ENCODE measurements around the gene TRIM67. TPM values are rescaled to one million over a fixed set of nuclear protein-coding genes. Genes with fewer than 3 reads are reported as not detected.

The TRIM67 gene
- total RNA-seq, 1 experiment from 2014 or later: not detected

- no peak for TF ChIP-seq MLX (CRISPR knock-in tag; IDR thresholded peaks at IDR 0.05)
- no peak for TF ChIP-seq ATF1 (CRISPR knock-in tag; IDR thresholded peaks at IDR 0.05)
- no peak for TF ChIP-seq ZMAT4 (CRISPR knock-in tag; IDR thresholded peaks at IDR 0.05)
- no peak for TF ChIP-seq ZNF396 (CRISPR knock-in tag; IDR thresholded peaks at IDR 0.05; ENCODE audit: borderline replicate concordance)
- no peak for TF ChIP-seq SP1 (CRISPR knock-in tag; conservative IDR thresholded peaks at IDR 0.05)
- TF ChIP-seq, protein P1, sequence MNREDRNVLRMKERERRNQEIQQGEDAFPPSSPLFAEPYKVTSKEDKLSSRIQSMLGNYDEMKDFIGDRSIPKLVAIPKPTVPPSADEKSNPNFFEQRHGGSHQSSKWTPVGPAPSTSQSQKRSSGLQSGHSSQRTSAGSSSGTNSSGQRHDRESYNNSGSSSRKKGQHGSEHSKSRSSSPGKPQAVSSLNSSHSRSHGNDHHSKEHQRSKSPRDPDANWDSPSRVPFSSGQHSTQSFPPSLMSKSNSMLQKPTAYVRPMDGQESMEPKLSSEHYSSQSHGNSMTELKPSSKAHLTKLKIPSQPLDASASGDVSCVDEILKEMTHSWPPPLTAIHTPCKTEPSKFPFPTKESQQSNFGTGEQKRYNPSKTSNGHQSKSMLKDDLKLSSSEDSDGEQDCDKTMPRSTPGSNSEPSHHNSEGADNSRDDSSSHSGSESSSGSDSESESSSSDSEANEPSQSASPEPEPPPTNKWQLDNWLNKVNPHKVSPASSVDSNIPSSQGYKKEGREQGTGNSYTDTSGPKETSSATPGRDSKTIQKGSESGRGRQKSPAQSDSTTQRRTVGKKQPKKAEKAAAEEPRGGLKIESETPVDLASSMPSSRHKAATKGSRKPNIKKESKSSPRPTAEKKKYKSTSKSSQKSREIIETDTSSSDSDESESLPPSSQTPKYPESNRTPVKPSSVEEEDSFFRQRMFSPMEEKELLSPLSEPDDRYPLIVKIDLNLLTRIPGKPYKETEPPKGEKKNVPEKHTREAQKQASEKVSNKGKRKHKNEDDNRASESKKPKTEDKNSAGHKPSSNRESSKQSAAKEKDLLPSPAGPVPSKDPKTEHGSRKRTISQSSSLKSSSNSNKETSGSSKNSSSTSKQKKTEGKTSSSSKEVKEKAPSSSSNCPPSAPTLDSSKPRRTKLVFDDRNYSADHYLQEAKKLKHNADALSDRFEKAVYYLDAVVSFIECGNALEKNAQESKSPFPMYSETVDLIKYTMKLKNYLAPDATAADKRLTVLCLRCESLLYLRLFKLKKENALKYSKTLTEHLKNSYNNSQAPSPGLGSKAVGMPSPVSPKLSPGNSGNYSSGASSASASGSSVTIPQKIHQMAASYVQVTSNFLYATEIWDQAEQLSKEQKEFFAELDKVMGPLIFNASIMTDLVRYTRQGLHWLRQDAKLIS (CRISPR knock-in tag; IDR thresholded peaks at IDR 0.05; ENCODE audit: borderline replicate concordance): no peak
- no peak for TF ChIP-seq NR3C1 (CRISPR knock-in tag; conservative IDR thresholded peaks at IDR 0.05; ENCODE audit: low read depth)
- TF ChIP-seq KAT7 (CRISPR knock-in tag; IDR thresholded peaks at IDR 0.05; ENCODE audit: borderline replicate concordance): no peak
- no peak for TF ChIP-seq JUN (CRISPR knock-in tag; IDR thresholded peaks at IDR 0.05)
Observed at GRCh38 chr1:231241750-231242149, 79.9 kb downstream of the TRIM67 start (continued).

DNA sequence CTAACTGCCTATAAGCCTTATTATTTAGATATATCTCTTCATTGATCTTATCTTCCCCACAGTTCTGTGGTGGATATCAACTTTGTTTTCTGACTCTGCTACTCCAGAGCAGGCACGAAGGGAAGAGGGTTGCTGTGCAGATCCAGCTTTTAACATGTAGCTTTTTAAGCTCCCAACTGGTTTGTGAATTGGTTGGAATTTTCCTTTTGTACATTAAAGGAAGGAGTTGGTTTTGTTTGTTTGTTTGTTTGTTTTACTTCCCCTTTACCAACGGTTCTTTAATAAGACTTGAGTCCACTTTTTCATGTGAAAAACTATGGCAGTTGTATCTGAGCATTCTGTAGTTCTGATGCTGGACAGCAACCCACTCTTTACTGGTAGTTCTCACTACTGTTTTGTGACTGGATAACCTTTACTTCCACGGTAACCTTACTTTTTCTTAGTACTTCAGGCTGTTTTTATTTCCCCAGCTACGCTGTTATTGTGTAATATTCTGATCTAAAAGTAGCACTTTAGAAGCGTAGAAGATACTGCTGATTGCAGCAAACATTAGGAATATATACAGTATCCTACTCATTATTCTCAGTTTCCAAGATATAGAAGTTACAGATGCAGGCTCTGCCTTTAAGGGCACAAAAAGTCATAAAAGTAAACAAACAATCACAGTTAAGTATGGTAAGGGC is 80.8 kb downstream of the TRIM67 start:
- Mint-ChIP-seq H3K4me3 (peak overlapping the region; percentile 96), H3K27ac (no peak overlapping the region), H3K9me3 (no peaks in the 10 kb centered on the region), H3K4me1 (peaks cover 15% of the 10 kb centered on the region), H3K27me3 (ENCODE audit: low read depth) (no peaks in the 10 kb centered on the region), H3K36me3 (peaks cover 9% of the 10 kb centered on the region)
- no peak for ATAC-seq
- POLR2A ChIA-PET: no interaction called here
- CTCF ChIA-PET: interaction anchor here (1.2 kb wide), 2 partner anchors 11 to 95 kb away, joined by 3 read pairs; partner anchors contain the start of genes EXOC8 and SPRTN
- no peak for DNase-seq (ENCODE audit: low spot score)
- TF ChIP-seq ZMAT4 (CRISPR knock-in tag; IDR thresholded peaks at IDR 0.05) (no peak), E2F4 (CRISPR knock-in tag; IDR thresholded peaks at IDR 0.05; ENCODE audit: borderline replicate concordance, low read depth) (no peak), USF1 (CRISPR knock-in tag; IDR thresholded peaks at IDR 0.05) (no peak), SMAD4 (CRISPR knock-in tag; IDR thresholded peaks at IDR 0.05) (no peak), KAT7 (CRISPR knock-in tag; IDR thresholded peaks at IDR 0.05; ENCODE audit: borderline replicate concordance) (no peak), PRRX2 (CRISPR knock-in tag; IDR thresholded peaks at IDR 0.05) (no peak), MYBL2 (CRISPR knock-in tag; IDR thresholded peaks at IDR 0.05) (no peak), ZNF532 (CRISPR knock-in tag; IDR thresholded peaks at IDR 0.05; ENCODE audit: borderline replicate concordance) (no peak), ZNF512 (CRISPR knock-in tag; IDR thresholded peaks at IDR 0.05; ENCODE audit: borderline replicate concordance) (no peak)
- TF ChIP-seq, protein P2, sequence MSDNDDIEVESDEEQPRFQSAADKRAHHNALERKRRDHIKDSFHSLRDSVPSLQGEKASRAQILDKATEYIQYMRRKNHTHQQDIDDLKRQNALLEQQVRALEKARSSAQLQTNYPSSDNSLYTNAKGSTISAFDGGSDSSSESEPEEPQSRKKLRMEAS (CRISPR knock-in tag; IDR thresholded peaks at IDR 0.05): no peak
- TF ChIP-seq, protein P3, sequence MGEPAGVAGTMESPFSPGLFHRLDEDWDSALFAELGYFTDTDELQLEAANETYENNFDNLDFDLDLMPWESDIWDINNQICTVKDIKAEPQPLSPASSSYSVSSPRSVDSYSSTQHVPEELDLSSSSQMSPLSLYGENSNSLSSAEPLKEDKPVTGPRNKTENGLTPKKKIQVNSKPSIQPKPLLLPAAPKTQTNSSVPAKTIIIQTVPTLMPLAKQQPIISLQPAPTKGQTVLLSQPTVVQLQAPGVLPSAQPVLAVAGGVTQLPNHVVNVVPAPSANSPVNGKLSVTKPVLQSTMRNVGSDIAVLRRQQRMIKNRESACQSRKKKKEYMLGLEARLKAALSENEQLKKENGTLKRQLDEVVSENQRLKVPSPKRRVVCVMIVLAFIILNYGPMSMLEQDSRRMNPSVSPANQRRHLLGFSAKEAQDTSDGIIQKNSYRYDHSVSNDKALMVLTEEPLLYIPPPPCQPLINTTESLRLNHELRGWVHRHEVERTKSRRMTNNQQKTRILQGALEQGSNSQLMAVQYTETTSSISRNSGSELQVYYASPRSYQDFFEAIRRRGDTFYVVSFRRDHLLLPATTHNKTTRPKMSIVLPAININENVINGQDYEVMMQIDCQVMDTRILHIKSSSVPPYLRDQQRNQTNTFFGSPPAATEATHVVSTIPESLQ (CRISPR knock-in tag; IDR thresholded peaks at IDR 0.05): no peak
